H9 (cell line): ENCODE measurements around the gene DNAJC17. TPM values are rescaled to one million over a fixed set of nuclear protein-coding genes. Genes with fewer than 3 reads are reported as not detected.
A peak's percentile ranks its signal among the peaks of the same experiment; 100 is the strongest.

Experiments used
- DNase-seq: peaks from one replicate; pipeline ENCODE4 v3.0.0-alpha.2; 2017
- H2AFZ ChIP-seq: one replicate; pipeline ENCODE4 v1.6.1; 2013; ENCODE audit warnings: mild to moderate bottlenecking, low read length, control low read depth, moderate library complexity
- H2AK5ac ChIP-seq: 2 replicates; pipeline ENCODE4 v1.6.1; 2013; ENCODE audit warnings: low read length, control low read depth, mixed read lengths; ENCODE audit not compliant: insufficient read length
- H2BK120ac ChIP-seq: one replicate; pipeline ENCODE4 v1.6.1; 2013; ENCODE audit warnings: low read depth, mild to moderate bottlenecking, low read length, control low read depth, inconsistent platforms; ENCODE audit not compliant: poor library complexity, severe bottlenecking
- H2BK12ac ChIP-seq: 2 replicates; pipeline ENCODE4 v1.6.1; 2013; ENCODE audit warnings: low read length, control low read depth, mixed read lengths, low read depth; ENCODE audit not compliant: insufficient read length
- H2BK15ac ChIP-seq: 2 replicates; pipeline ENCODE4 v1.6.1; 2013; ENCODE audit warnings: low read depth, low read length, control low read depth
- H2BK20ac ChIP-seq: one replicate; pipeline ENCODE4 v1.6.1; 2013; ENCODE audit warnings: low read depth, mild to moderate bottlenecking, low read length, control low read depth, inconsistent platforms; ENCODE audit not compliant: poor library complexity, severe bottlenecking
- H2BK5ac ChIP-seq: 2 replicates; pipeline ENCODE4 v1.6.1; 2013; ENCODE audit warnings: low read length, control low read depth, mixed read lengths; ENCODE audit not compliant: insufficient read length
- H3K14ac ChIP-seq: 2 replicates; pipeline ENCODE4 v1.6.1; 2013; ENCODE audit warnings: low read length, control low read depth; ENCODE audit not compliant: insufficient read depth
- H3K18ac ChIP-seq: 2 replicates; pipeline ENCODE4 v1.6.1; 2013; ENCODE audit warnings: low read depth, mild to moderate bottlenecking, mixed read lengths, low read length, control low read depth; ENCODE audit not compliant: insufficient read length
- H3K23ac ChIP-seq: 2 replicates; pipeline ENCODE4 v1.6.1; 2013; ENCODE audit warnings: low read length, control low read depth, mixed read lengths, low read depth; ENCODE audit not compliant: insufficient read length
- H3K23me2 ChIP-seq: 2 replicates; pipeline ENCODE4 v1.6.1; 2013; ENCODE audit warnings: low read depth, mild to moderate bottlenecking, mixed read lengths, low read length, control low read depth; ENCODE audit not compliant: insufficient read length, poor library complexity, severe bottlenecking
- H3K27ac ChIP-seq: 2 replicates; pipeline ENCODE4 v1.5.1; 2013; ENCODE audit warnings: low read length, control low read depth, mixed read lengths, low read depth; ENCODE audit not compliant: insufficient read length
- H3K27me3 ChIP-seq: 2 replicates; pipeline ENCODE4 v1.6.1; 2013; ENCODE audit warnings: low read length, control low read depth, inconsistent platforms; ENCODE audit not compliant: insufficient read depth
- H3K4ac ChIP-seq: 2 replicates; pipeline ENCODE4 v1.6.1; 2013; ENCODE audit warnings: low read depth, mild to moderate bottlenecking, control low read depth, inconsistent platforms, low read length, moderate library complexity
- H3K4me1 ChIP-seq: 2 replicates; pipeline ENCODE4 v1.6.1; 2013; ENCODE audit warnings: low read length, control low read depth, inconsistent platforms; ENCODE audit not compliant: insufficient read depth
- H3K4me2 ChIP-seq: 2 replicates; pipeline ENCODE4 v1.6.1; 2013; ENCODE audit warnings: low read length, control low read depth, mixed read lengths; ENCODE audit not compliant: insufficient read length, insufficient read depth
- H3K56ac ChIP-seq: 2 replicates; pipeline ENCODE4 v1.6.1; 2013; ENCODE audit warnings: low read depth, mild to moderate bottlenecking, mixed read lengths, low read length, control low read depth; ENCODE audit not compliant: insufficient read length
- H3K79me1 ChIP-seq: 2 replicates; pipeline ENCODE4 v1.6.1; 2013; ENCODE audit warnings: low read depth, mild to moderate bottlenecking, moderate library complexity, low read length, control low read depth, inconsistent platforms; ENCODE audit not compliant: insufficient read depth, poor library complexity, severe bottlenecking
- H3K79me2 ChIP-seq: 2 replicates; pipeline ENCODE4 v1.6.1; 2013; ENCODE audit warnings: low read length, control low read depth, inconsistent platforms; ENCODE audit not compliant: insufficient read depth
- H3K9ac ChIP-seq: 2 replicates; pipeline ENCODE4 v1.6.1; 2013; ENCODE audit warnings: low read length, control low read depth, mixed read lengths; ENCODE audit not compliant: insufficient read length; ENCODE audit errors: extremely low read depth
- H3K9me3 ChIP-seq: one replicate; pipeline ENCODE4 v1.6.1; 2013; ENCODE audit warnings: low read depth, low read length, inconsistent platforms; ENCODE audit not compliant: control insufficient read depth
- H3T11ph ChIP-seq: one replicate; pipeline ENCODE4 v1.6.1; 2013; ENCODE audit warnings: mild to moderate bottlenecking, low read length, control low read depth, inconsistent platforms
- H4K20me1 ChIP-seq: one replicate; pipeline ENCODE4 v1.6.1; 2013; ENCODE audit not compliant: control insufficient read depth, insufficient read length, insufficient read depth
- H4K5ac ChIP-seq: 2 replicates; pipeline ENCODE4 v1.6.1; 2013; ENCODE audit warnings: low read depth, mild to moderate bottlenecking, mixed read lengths, low read length, control low read depth; ENCODE audit not compliant: insufficient read length
- H4K8ac ChIP-seq: replicated peaks from 2 replicates; pipeline ENCODE4 v1.6.1; 2013; ENCODE audit warnings: low read length, control low read depth, mixed read lengths, low read depth; ENCODE audit not compliant: insufficient read length
- H4K91ac ChIP-seq: 2 replicates; pipeline ENCODE4 v1.6.1; 2013; ENCODE audit warnings: low read depth, mild to moderate bottlenecking, moderate library complexity, mixed read lengths, low read length, control low read depth; ENCODE audit not compliant: insufficient read length
- H3K27ac Mint-ChIP-seq, 3 experiments: 2 replicates in 2 of 3; 3 replicates in 1 of 3; pipeline ENCODE4 v1.8.0; 2020 to 2021; ENCODE audit warnings: mixed read lengths in 3 of 3, mild to moderate bottlenecking in 1 of 3, moderate library complexity in 1 of 3
- H3K27me3 Mint-ChIP-seq: 2 replicates; pipeline ENCODE4 v1.8.0; 2021; ENCODE audit warnings: low read depth, mild to moderate bottlenecking, moderate library complexity, mixed read lengths
- H3K36me3 Mint-ChIP-seq, 3 experiments: 2 replicates in 2 of 3; 3 replicates in 1 of 3; pipeline ENCODE4 v1.8.0; 2020 to 2021; ENCODE audit warnings: low read depth in 3 of 3, mixed read lengths in 3 of 3; ENCODE audit not compliant: insufficient read depth in 1 of 3
- H3K4me1 Mint-ChIP-seq, 2 experiments: 2 replicates each; pipeline ENCODE4 v1.8.0; 2020; ENCODE audit warnings: mixed read lengths in 2 of 2
- H3K4me3 Mint-ChIP-seq, 2 experiments: 2 replicates in 1 of 2; 3 replicates in 1 of 2; pipeline ENCODE4 v1.8.0; 2020 to 2021; ENCODE audit warnings: mild to moderate bottlenecking in 2 of 2, mixed read lengths in 2 of 2, moderate library complexity in 1 of 2
- H3K9me3 Mint-ChIP-seq, 2 experiments: 2 replicates in 1 of 2; 3 replicates in 1 of 2; pipeline ENCODE4 v1.8.0; 2020; ENCODE audit warnings: mild to moderate bottlenecking in 2 of 2, mixed read lengths in 2 of 2, moderate library complexity in 1 of 2
- total RNA-seq: library from RNA; stranded (reverse); gene quantifications from 2 replicates; pipeline ENCODE4 v1.2.1, GENCODE V29; 2021
- TF ChIP-seq, protein P1 (sequence below): fragments of 200-600 bp; sonication (generic); conservative IDR thresholded peaks from 3 replicates; pipeline ENCODE4 v1.8.0; 2021; ENCODE audit warnings: antibody characterized with exemption, mild to moderate bottlenecking

The DNAJC17 gene
- total RNA-seq, 1 experiment from 2014 or later = 38.3 TPM

DNA sequence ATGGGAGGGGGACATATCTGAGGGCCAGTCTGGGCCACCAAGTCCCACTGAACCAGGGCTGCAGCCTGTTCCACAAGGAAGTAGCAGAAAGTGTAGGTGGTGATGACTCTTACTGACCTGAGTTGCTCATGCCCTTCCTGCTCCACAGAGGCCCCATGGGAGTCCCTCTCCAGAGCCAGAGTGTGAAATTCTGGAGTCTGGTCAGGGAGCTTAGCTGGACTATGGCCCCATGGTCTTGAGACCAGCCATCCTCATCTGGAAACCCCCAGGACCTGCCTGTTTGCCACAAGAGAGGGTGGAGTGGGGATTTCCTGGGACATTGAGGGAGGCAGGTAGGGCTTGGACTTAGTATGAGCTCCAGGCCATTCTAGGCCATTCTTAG is 39.6 kb upstream of the DNAJC17 start:
- no peak overlapping the region for H3K4ac ChIP-seq
- H4K20me1 ChIP-seq = no peaks in the 10 kb centered on the region
- H3K23me2 ChIP-seq = peaks cover 11% of the 10 kb centered on the region
- no peak overlapping the region for H2BK20ac ChIP-seq
- Mint-ChIP-seq H3K27me3 (peaks cover 4% of the 10 kb centered on the region), H3K36me3 (peaks cover 26 to 57% (median 47%) of the 10 kb centered on the region in 3 experiments), H3K27ac (peak overlapping the region; percentile 34 to 55 (median 50); a peak in 3 of 7 replicates), H3K4me1 (peaks cover 41% of the 10 kb centered on the region in 2 experiments), H3K4me3 (peak overlapping the region; percentile 94; a peak in 3 of 5 replicates), H3K9me3 (no peaks in the 10 kb centered on the region)
- TF ChIP-seq, protein P1, sequence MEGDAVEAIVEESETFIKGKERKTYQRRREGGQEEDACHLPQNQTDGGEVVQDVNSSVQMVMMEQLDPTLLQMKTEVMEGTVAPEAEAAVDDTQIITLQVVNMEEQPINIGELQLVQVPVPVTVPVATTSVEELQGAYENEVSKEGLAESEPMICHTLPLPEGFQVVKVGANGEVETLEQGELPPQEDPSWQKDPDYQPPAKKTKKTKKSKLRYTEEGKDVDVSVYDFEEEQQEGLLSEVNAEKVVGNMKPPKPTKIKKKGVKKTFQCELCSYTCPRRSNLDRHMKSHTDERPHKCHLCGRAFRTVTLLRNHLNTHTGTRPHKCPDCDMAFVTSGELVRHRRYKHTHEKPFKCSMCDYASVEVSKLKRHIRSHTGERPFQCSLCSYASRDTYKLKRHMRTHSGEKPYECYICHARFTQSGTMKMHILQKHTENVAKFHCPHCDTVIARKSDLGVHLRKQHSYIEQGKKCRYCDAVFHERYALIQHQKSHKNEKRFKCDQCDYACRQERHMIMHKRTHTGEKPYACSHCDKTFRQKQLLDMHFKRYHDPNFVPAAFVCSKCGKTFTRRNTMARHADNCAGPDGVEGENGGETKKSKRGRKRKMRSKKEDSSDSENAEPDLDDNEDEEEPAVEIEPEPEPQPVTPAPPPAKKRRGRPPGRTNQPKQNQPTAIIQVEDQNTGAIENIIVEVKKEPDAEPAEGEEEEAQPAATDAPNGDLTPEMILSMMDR = no peak
- peak overlapping the region; percentile 95 for H3K4me2 ChIP-seq
- no peak overlapping the region for H4K5ac ChIP-seq
- no peak overlapping the region for H2BK120ac ChIP-seq
- no peak overlapping the region for H3K14ac ChIP-seq
- peaks cover 5% of the 10 kb centered on the region for H3K79me1 ChIP-seq
- H3K27ac ChIP-seq = no peak overlapping the region
- no peak overlapping the region for H2AK5ac ChIP-seq
- no peak overlapping the region for H2BK12ac ChIP-seq
- peaks cover 8% of the 10 kb centered on the region; the same call in 1 of the 2 replicates for H3K79me2 ChIP-seq
- H3K27me3 ChIP-seq = no peaks in the 10 kb centered on the region
- H3K4me1 ChIP-seq = peaks cover 17% of the 10 kb centered on the region
- H3K56ac ChIP-seq = no peak overlapping the region
- no peak overlapping the region for H3K9ac ChIP-seq
- H4K8ac ChIP-seq = no peak overlapping the region
- H3K9me3 ChIP-seq = no peaks in the 10 kb centered on the region
- no peak overlapping the region for H2BK5ac ChIP-seq
- no peak overlapping the region for H3K23ac ChIP-seq
- H2BK15ac ChIP-seq = no peak overlapping the region
- H4K91ac ChIP-seq = no peak overlapping the region
- H3T11ph ChIP-seq = no peak overlapping the region
- no peak for DNase-seq
- no peak overlapping the region for H3K18ac ChIP-seq
- H2AFZ ChIP-seq = no peak overlapping the region
